CD8-positive, alpha-beta memory T cell (primary cell): ENCODE data around the gene LRRC10. TPM values are rescaled to one million over a fixed set of nuclear protein-coding genes. Genes with fewer than 3 reads are reported as not detected.

Experiments
- CTCF ChIA-PET: fragments of 350-600 bp; sonication (Branson Sonifier 250); formaldehyde crosslinking; loops from one replicate; lab custom pipeline; 2021; ENCODE audit warnings: antibody characterized with exemption; lab: Charles Lee
- POLR2A ChIA-PET: fragments of 350-600 bp; sonication (Branson Sonifier 250); formaldehyde crosslinking; loops from one replicate; lab custom pipeline; 2021; ENCODE audit warnings: antibody characterized with exemption; lab: Charles Lee
- DNase-seq, 5 donors: peaks; one replicate each; pipeline versions ENCODE4 v3.0.0 to v3.0.0-alpha.2; 2020 to 2022; ENCODE audit warnings: mixed read lengths in 1 of 5
- H3K27ac ChIP-seq: one replicate; pipeline ENCODE4 v1.7.0; 2013; ENCODE audit warnings: low read depth, mild to moderate bottlenecking, low read length, moderate library complexity
- H3K27me3 ChIP-seq: 2 replicates; pipeline ENCODE4 v1.7.0; 2013; ENCODE audit warnings: low read length, mild to moderate bottlenecking; ENCODE audit not compliant: insufficient read depth, poor library complexity, severe bottlenecking
- H3K36me3 ChIP-seq: 2 replicates; pipeline ENCODE4 v1.7.0; 2013; ENCODE audit warnings: mild to moderate bottlenecking, low read length, moderate library complexity; ENCODE audit not compliant: insufficient read depth
- H3K4me1 ChIP-seq: 2 replicates; pipeline ENCODE4 v1.7.0; 2013; ENCODE audit warnings: mild to moderate bottlenecking, low read length, moderate library complexity; ENCODE audit not compliant: insufficient read depth
- H3K4me3 ChIP-seq: 2 replicates; pipeline ENCODE4 v1.7.0; 2013; ENCODE audit warnings: mild to moderate bottlenecking, low read length
- H3K9me3 ChIP-seq: 2 replicates; pipeline ENCODE4 v1.7.0; 2013; ENCODE audit warnings: mild to moderate bottlenecking, low read length
- H3K27ac Mint-ChIP-seq, 8 donors: one replicate each; pipeline ENCODE4 v1.8.0; 2020 to 2021; ENCODE audit warnings: mixed read lengths in 8 of 8, mild to moderate bottlenecking in 6 of 8, inconsistent platforms in 3 of 8, moderate library complexity in 3 of 8
- H3K27me3 Mint-ChIP-seq, 2 donors: one replicate each; pipeline ENCODE4 v1.8.0; 2020 to 2021; ENCODE audit warnings: mixed read lengths in 2 of 2, mild to moderate bottlenecking in 1 of 2, moderate library complexity in 1 of 2
- H3K36me3 Mint-ChIP-seq, 3 donors: one replicate each; pipeline ENCODE4 v1.8.0; 2020 to 2021; ENCODE audit warnings: mixed read lengths in 3 of 3, inconsistent platforms in 1 of 3, mild to moderate bottlenecking in 1 of 3
- H3K4me1 Mint-ChIP-seq, 3 donors: one replicate each; pipeline ENCODE4 v1.8.0; 2020 to 2021; ENCODE audit warnings: mixed read lengths in 3 of 3, inconsistent platforms in 1 of 3, mild to moderate bottlenecking in 1 of 3
- H3K4me3 Mint-ChIP-seq, 7 donors: one replicate each; pipeline ENCODE4 v1.8.0; 2020 to 2021; ENCODE audit warnings: mixed read lengths in 7 of 7, mild to moderate bottlenecking in 6 of 7, moderate library complexity in 4 of 7, inconsistent platforms in 2 of 7
- H3K9me3 Mint-ChIP-seq, 5 donors: one replicate each; pipeline ENCODE4 v1.8.0; 2020 to 2022; ENCODE audit warnings: mixed read lengths in 5 of 5, mild to moderate bottlenecking in 3 of 5, moderate library complexity in 2 of 5, inconsistent platforms in 1 of 5
- polyA plus RNA-seq: library from polyadenylated mRNA; unstranded; fragments of 300-500 nt; fragmentation: Illumina TruSeq; gene quantifications from one replicate; pipeline ENCODE4 v1.2.3, GENCODE V29; 2021
- total RNA-seq, 2 experiments: library from RNA; stranded (reverse); gene quantifications; one replicate each; pipeline ENCODE4 v1.2.3, GENCODE V29; 2021

The LRRC10 gene
- total and polyA plus RNA-seq, 3 experiments from 2014 or later: not detected

GRCh38 chr12:69563166-69563762 is 47.4 kb downstream of the LRRC10 start:
- Mint-ChIP-seq H3K27me3 (no peaks in the 10 kb centered on the region), H3K4me3 (no peak overlapping the region)
- CTCF ChIA-PET: interaction anchor here (0.6 to 1.0 kb wide), 2 partner anchors 8 to 206 kb away, joined by 3 to 4 read pairs; no protein-coding TSS in a partner anchor

More at GRCh38 chr12:69563166-69563762, 47.4 kb downstream of the LRRC10 start:
- no peaks in the 10 kb centered on the region for H3K27me3 ChIP-seq
- Mint-ChIP-seq H3K27ac (peak overlapping the region in 1 of 8 donors; percentile 46), H3K36me3 (peaks cover 0 to 10% (median 8%) of the 10 kb centered on the region in 3 donors), H3K9me3 (no peaks in the 10 kb centered on the region), H3K4me1 (peaks cover 4 to 10% (median 5%) of the 10 kb centered on the region in 3 donors)
- no peak for DNase-seq
- no peaks in the 10 kb centered on the region for H3K4me1 ChIP-seq
- H3K4me3 ChIP-seq: no peak overlapping the region
- H3K27ac ChIP-seq: no peak overlapping the region
- no peaks in the 10 kb centered on the region for H3K9me3 ChIP-seq
- peaks cover 8% of the 10 kb centered on the region for H3K36me3 ChIP-seq
- POLR2A ChIA-PET: no interaction called here

Other genes with a start within 250 kb of the LRRC10 start
- 10 to 100 TPM in 1 of 2 experiments, 1 to 10 TPM in 1; 9.8 to 13.1 TPM for gene FRS2, start 140.5 kb downstream of the LRRC10 start, total RNA-seq
- 9.1 TPM for gene FRS2, start 140.5 kb downstream of the LRRC10 start, polyA plus RNA-seq
- 100 to 1,000 TPM; 411 to 415 TPM for gene CCT2, start 25.4 kb downstream of the LRRC10 start, total RNA-seq
- gene CCT2, start 25.4 kb downstream of the LRRC10 start, polyA plus RNA-seq: 141 TPM
- gene BEST3, start 88.4 kb upstream of the LRRC10 start, total RNA-seq: not detected
- not detected for gene BEST3, start 88.4 kb upstream of the LRRC10 start, polyA plus RNA-seq
- gene RAB3IP, start 128.0 kb upstream of the LRRC10 start, total RNA-seq: 10 to 100 TPM; 33.8 to 39.7 TPM
- gene RAB3IP, start 128.0 kb upstream of the LRRC10 start, polyA plus RNA-seq: 34.0 TPM
- gene MYRFL, start 214.3 kb upstream of the LRRC10 start, total RNA-seq: not detected
- not detected for gene MYRFL, start 214.3 kb upstream of the LRRC10 start, polyA plus RNA-seq